COLO829 (cell line): Measurements from ENCODE around the gene HCFC2.
"Not testable (repeated sequence)": the region's sequence is repeated elsewhere in the genome, so short reads cannot be mapped to it uniquely, and the experiment has no call there.

Experiments used
- DNase-seq: peaks from one replicate; pipeline ENCODE4 v3.0.0; 2012; ENCODE audit warnings: low spot score

Gene HCFC2

GRCh38 chr12:104057771-104058197, 6.5 kb upstream of the HCFC2 start:
- DNase-seq: peak; percentile 28

- DNase-seq: no peak
These were observed 5.5 kb upstream of the HCFC2 start for GRCh38 chr12:104058802-104059201.

GRCh38 chr12:104059963-104060362, 4.4 kb upstream of the HCFC2 start:
- no peak for DNase-seq

- peak; percentile 42 for DNase-seq
These were observed 3.5 kb upstream of the HCFC2 start for GRCh38 chr12:104060791-104061190.

- no peak for DNase-seq
These were observed 660 bp upstream of the HCFC2 start for GRCh38 chr12:104063712-104064030.

- no peak for DNase-seq
These were observed 604 bp downstream of the HCFC2 start for GRCh38 chr12:104064842-104065427.

GRCh38 chr12:104072099-104072498, 7.8 kb downstream of the HCFC2 start:
- DNase-seq: no peak

GRCh38 chr12:104073699-104074098, 9.4 kb downstream of the HCFC2 start:
- DNase-seq: no peak

GRCh38 chr12:104079024-104079423, 14.7 kb downstream of the HCFC2 start:
- DNase-seq: no peak

GRCh38 chr12:104080764-104081163, 16.4 kb downstream of the HCFC2 start:
- DNase-seq: no peak

- DNase-seq: no peak
These were observed 19.6 kb downstream of the HCFC2 start for GRCh38 chr12:104083769-104084475.

- peak; percentile 13 for DNase-seq
These were observed 26.4 kb downstream of the HCFC2 start for GRCh38 chr12:104090685-104091084.

GRCh38 chr12:104091136-104091535, 26.8 kb downstream of the HCFC2 start:
- no peak for DNase-seq

GRCh38 chr12:104094284-104094683, 30.0 kb downstream of the HCFC2 start:
- DNase-seq: no peak

GRCh38 chr12:104095289-104095688, 31.0 kb downstream of the HCFC2 start:
- no peak for DNase-seq

GRCh38 chr12:104097954-104098353, 33.6 kb downstream of the HCFC2 start:
- no peak for DNase-seq

- no peak for DNase-seq
These were observed 41.1 kb downstream of the HCFC2 start for GRCh38 chr12:104105461-104105860.

- no peak for DNase-seq
These were observed 42.6 kb downstream of the HCFC2 start for GRCh38 chr12:104106965-104107364.

GRCh38 chr12:104108755-104109445, 44.6 kb downstream of the HCFC2 start:
- DNase-seq: peak; percentile 66

- no peak for DNase-seq
These were observed 45.3 kb downstream of the HCFC2 start for GRCh38 chr12:104109446-104110271.

- not testable (repeated sequence) for DNase-seq
These were observed 50.7 kb downstream of the HCFC2 start for GRCh38 chr12:104114834-104115586.

- no peak for DNase-seq
These were observed 51.2 kb downstream of the HCFC2 start for GRCh38 chr12:104115587-104115975.
